ENCODE results near the gene ERAL1.

DNA sequence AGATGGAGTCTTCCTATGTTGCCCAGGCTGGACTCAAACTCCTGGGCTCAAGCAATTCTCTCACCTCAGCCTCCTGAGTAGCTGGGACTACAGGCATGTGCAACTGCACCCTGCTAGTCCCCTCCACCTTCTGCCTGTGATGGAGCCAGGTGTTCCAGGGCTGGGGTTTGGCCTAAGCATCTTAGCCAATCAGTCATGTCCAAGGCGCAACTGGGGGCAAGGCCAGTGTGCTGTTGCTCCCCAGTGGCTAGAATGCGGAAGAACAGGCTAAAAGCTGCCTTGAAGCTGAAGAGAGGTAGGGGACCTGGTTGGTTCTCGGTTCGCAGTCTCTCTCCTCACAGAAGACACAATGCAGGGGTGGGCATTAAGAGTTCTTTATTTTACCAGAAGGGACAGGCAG lies 24.2 kb downstream of the ERAL1 start:
- TF ChIP-seq, protein P1, sequence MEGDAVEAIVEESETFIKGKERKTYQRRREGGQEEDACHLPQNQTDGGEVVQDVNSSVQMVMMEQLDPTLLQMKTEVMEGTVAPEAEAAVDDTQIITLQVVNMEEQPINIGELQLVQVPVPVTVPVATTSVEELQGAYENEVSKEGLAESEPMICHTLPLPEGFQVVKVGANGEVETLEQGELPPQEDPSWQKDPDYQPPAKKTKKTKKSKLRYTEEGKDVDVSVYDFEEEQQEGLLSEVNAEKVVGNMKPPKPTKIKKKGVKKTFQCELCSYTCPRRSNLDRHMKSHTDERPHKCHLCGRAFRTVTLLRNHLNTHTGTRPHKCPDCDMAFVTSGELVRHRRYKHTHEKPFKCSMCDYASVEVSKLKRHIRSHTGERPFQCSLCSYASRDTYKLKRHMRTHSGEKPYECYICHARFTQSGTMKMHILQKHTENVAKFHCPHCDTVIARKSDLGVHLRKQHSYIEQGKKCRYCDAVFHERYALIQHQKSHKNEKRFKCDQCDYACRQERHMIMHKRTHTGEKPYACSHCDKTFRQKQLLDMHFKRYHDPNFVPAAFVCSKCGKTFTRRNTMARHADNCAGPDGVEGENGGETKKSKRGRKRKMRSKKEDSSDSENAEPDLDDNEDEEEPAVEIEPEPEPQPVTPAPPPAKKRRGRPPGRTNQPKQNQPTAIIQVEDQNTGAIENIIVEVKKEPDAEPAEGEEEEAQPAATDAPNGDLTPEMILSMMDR (IDR thresholded peaks at IDR 0.05; ENCODE audit: insufficient read depth, low read length) = no peak
- TF ChIP-seq, protein P2, sequence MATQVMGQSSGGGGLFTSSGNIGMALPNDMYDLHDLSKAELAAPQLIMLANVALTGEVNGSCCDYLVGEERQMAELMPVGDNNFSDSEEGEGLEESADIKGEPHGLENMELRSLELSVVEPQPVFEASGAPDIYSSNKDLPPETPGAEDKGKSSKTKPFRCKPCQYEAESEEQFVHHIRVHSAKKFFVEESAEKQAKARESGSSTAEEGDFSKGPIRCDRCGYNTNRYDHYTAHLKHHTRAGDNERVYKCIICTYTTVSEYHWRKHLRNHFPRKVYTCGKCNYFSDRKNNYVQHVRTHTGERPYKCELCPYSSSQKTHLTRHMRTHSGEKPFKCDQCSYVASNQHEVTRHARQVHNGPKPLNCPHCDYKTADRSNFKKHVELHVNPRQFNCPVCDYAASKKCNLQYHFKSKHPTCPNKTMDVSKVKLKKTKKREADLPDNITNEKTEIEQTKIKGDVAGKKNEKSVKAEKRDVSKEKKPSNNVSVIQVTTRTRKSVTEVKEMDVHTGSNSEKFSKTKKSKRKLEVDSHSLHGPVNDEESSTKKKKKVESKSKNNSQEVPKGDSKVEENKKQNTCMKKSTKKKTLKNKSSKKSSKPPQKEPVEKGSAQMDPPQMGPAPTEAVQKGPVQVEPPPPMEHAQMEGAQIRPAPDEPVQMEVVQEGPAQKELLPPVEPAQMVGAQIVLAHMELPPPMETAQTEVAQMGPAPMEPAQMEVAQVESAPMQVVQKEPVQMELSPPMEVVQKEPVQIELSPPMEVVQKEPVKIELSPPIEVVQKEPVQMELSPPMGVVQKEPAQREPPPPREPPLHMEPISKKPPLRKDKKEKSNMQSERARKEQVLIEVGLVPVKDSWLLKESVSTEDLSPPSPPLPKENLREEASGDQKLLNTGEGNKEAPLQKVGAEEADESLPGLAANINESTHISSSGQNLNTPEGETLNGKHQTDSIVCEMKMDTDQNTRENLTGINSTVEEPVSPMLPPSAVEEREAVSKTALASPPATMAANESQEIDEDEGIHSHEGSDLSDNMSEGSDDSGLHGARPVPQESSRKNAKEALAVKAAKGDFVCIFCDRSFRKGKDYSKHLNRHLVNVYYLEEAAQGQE (IDR thresholded peaks at IDR 0.05; ENCODE audit: insufficient replicate concordance, low read depth) = no peak
